NB4 (cell line): Measurements from ENCODE around the gene FBXO15.

Experiments
- DNase-seq: peaks from one replicate; pipeline ENCODE4 v3.0.0; 2010; ENCODE audit warnings: low read depth
- H3K4me3 ChIP-seq: one replicate; pipeline ENCODE4 v1.5.1; 2011; ENCODE audit warnings: mild to moderate bottlenecking, low read depth, low read length, moderate library complexity
- MYC ChIP-seq: IDR thresholded peaks from 2 replicates; pipeline ENCODE4 v1.6.1; 2011; ENCODE audit warnings: low read depth, low read length
- POLR2A ChIP-seq: IDR thresholded peaks from 2 replicates; pipeline ENCODE4 v1.6.1; 2011; ENCODE audit warnings: mild to moderate bottlenecking; ENCODE audit not compliant: insufficient read length; ENCODE audit errors: extremely low read depth
- TF ChIP-seq, protein P1 (sequence below): IDR thresholded peaks from 2 replicates; pipeline ENCODE4 v1.6.1; 2011; ENCODE audit warnings: low read depth, low read length
- TF ChIP-seq, protein P2 (sequence below): IDR thresholded peaks from one replicate; pipeline ENCODE4 v1.5.1; 2012; ENCODE audit warnings: low read depth, low read length

FBXO15 gene

GRCh38 chr18:74116633-74117554 is 30.7 kb downstream of the FBXO15 start:
- H3K4me3 ChIP-seq, result no peak overlapping the region
- peak; percentile 41 for DNase-seq
- TF ChIP-seq, protein P1, sequence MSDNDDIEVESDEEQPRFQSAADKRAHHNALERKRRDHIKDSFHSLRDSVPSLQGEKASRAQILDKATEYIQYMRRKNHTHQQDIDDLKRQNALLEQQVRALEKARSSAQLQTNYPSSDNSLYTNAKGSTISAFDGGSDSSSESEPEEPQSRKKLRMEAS, result no peak
- TF ChIP-seq POLR2A (no peak), MYC (no peak)
- TF ChIP-seq, protein P2, sequence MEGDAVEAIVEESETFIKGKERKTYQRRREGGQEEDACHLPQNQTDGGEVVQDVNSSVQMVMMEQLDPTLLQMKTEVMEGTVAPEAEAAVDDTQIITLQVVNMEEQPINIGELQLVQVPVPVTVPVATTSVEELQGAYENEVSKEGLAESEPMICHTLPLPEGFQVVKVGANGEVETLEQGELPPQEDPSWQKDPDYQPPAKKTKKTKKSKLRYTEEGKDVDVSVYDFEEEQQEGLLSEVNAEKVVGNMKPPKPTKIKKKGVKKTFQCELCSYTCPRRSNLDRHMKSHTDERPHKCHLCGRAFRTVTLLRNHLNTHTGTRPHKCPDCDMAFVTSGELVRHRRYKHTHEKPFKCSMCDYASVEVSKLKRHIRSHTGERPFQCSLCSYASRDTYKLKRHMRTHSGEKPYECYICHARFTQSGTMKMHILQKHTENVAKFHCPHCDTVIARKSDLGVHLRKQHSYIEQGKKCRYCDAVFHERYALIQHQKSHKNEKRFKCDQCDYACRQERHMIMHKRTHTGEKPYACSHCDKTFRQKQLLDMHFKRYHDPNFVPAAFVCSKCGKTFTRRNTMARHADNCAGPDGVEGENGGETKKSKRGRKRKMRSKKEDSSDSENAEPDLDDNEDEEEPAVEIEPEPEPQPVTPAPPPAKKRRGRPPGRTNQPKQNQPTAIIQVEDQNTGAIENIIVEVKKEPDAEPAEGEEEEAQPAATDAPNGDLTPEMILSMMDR, result peak; percentile 51

- H3K4me3 ChIP-seq, result no peak overlapping the region
- DNase-seq, result no peak
Observed at GRCh38 chr18:74115046-74115445, 32.6 kb downstream of the FBXO15 start.

DNA sequence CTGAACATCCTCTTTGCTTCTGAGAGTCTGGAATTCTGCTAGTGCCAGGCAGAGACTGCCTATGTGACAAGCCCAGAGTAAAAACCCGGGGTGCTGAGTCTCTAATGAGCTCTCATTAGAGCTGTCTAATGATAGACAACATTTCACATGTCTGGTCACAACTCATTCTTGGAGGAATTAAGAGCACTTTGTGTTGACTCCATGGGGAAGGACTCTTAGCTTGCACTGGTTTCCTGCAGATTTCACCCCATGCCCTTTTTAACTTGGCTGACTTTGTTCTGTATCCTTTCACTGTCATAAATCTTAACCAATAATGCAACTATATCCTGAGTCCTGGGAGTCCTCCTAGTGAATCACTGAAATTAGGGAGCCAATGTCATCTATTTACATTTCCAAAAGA is 33.5 kb downstream of the FBXO15 start:
- no peak overlapping the region for H3K4me3 ChIP-seq
- TF ChIP-seq, protein P1, result no peak
- TF ChIP-seq, protein P2, result no peak
- TF ChIP-seq MYC, result no peak
- DNase-seq, result no peak

More at GRCh38 chr18:74115046-74115445, 32.6 kb downstream of the FBXO15 start:
- TF ChIP-seq MYC, result no peak
- TF ChIP-seq, protein P2, result no peak

DNA sequence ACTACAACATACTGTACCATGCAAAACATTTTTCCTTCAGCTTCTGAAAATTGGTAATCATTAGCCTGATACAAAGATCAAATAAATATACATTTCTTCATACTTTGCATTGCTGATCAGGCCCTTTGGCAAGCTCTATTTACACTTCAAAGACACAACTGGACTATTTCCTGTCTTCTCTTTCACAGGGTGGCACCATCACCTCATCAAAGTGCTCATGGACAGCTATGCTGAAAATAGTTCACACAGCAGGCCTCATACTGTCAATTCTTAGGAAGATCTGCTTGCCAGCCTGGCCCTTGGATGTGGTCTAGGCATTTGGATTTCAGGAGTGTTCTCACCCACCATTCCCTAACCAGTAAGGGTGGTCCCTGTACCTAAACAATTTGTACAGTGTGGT is 33.9 kb downstream of the FBXO15 start:
- H3K4me3 ChIP-seq, result no peak overlapping the region
- TF ChIP-seq, protein P1, result no peak
- TF ChIP-seq MYC (no peak), POLR2A (no peak)
- TF ChIP-seq, protein P2, result no peak
- DNase-seq, result no peak

DNA sequence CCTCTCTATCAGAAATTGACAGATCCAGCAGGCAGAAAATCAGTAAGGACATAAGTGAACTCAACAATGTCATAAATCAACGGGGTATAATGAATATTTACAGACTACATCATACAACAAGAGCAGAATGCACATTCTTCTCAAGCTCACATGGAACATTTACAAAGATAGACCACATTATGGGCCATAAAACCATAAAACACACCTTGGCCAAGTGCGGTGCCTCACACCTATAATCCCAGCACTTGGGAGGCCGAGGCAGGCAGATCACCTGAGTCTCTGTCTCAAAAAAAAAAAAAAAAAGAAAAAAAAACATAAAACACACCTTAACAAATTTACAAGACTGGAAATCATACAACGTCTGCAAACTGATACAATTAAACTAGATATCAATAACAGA is 36.7 kb downstream of the FBXO15 start:
- DNase-seq, result no peak
- TF ChIP-seq MYC (no peak), POLR2A (no peak)
- TF ChIP-seq, protein P2, result no peak
- TF ChIP-seq, protein P1, result no peak
- no peak overlapping the region for H3K4me3 ChIP-seq
